DOHH2 (cell line): Measurements from ENCODE around the gene LGALS1.

Source experiments
- H3F3A ChIP-seq: fragments of 200-600 bp; sonication (generic), shearing (Covaris generic); 2 replicates; pipeline ENCODE4 v1.6.0; 2016; ENCODE audit warnings: antibody characterized with exemption, mild to moderate bottlenecking; ENCODE audit not compliant: control insufficient read depth, insufficient read depth
- H3K27ac ChIP-seq: fragments of 200-600 bp; sonication (generic); 2 replicates; pipeline ENCODE4 v1.5.1; 2014; ENCODE audit warnings: low read depth, mild to moderate bottlenecking, low read length, moderate library complexity
- H3K27me3 ChIP-seq: fragments of 200-600 bp; sonication (generic); 2 replicates; pipeline ENCODE4 v1.6.1; 2014; ENCODE audit warnings: mild to moderate bottlenecking, low read length, mixed read lengths; ENCODE audit not compliant: control insufficient read depth
- H3K36me3 ChIP-seq: fragments of 200-600 bp; sonication (generic); 2 replicates; pipeline ENCODE4 v1.6.1; 2014; ENCODE audit warnings: mild to moderate bottlenecking, low read length, moderate library complexity, mixed read lengths; ENCODE audit not compliant: control insufficient read depth
- H3K4me1 ChIP-seq: fragments of 200-600 bp; sonication (generic); 2 replicates; pipeline ENCODE4 v1.6.1; 2014; ENCODE audit warnings: mild to moderate bottlenecking, low read length, mixed read lengths; ENCODE audit not compliant: control insufficient read depth
- H3K4me2 ChIP-seq: fragments of 200-600 bp; sonication (generic); 2 replicates; pipeline ENCODE4 v1.6.0; 2014; ENCODE audit warnings: mild to moderate bottlenecking, low read length, moderate library complexity
- H3K4me3 ChIP-seq: fragments of 200-600 bp; sonication (generic); 2 replicates; pipeline ENCODE4 v1.5.1; 2014; ENCODE audit warnings: mild to moderate bottlenecking, low read length, mixed read lengths
- H3K79me2 ChIP-seq: fragments of 200-600 bp; sonication (generic); 2 replicates; pipeline ENCODE4 v1.6.1; 2014; ENCODE audit warnings: mild to moderate bottlenecking, low read length, mixed read lengths; ENCODE audit not compliant: control insufficient read depth
- H3K9me2 ChIP-seq: fragments of 200-600 bp; sonication (generic); replicated peaks from 2 replicates; pipeline ENCODE4 v1.6.1; 2014; ENCODE audit warnings: mild to moderate bottlenecking, low read length, mixed read lengths; ENCODE audit not compliant: control insufficient read depth
- H3K9me3 ChIP-seq: fragments of 200-600 bp; sonication (generic); 2 replicates; pipeline ENCODE4 v1.6.1; 2014; ENCODE audit warnings: antibody characterized with exemption, low read length, mixed read lengths; ENCODE audit not compliant: control insufficient read depth, insufficient read depth
- H4K20me1 ChIP-seq: fragments of 200-600 bp; sonication (generic); 2 replicates; pipeline ENCODE4 v1.6.0; 2014; ENCODE audit warnings: low read depth, mild to moderate bottlenecking, antibody characterized with exemption, low read length, moderate library complexity; ENCODE audit not compliant: control insufficient read depth, insufficient read depth
- EZH2phosphoT487 ChIP-seq: fragments of 200-600 bp; sonication (generic); IDR thresholded peaks from 2 replicates; pipeline ENCODE4 v1.6.1; 2017; ENCODE audit warnings: borderline replicate concordance, mild to moderate bottlenecking, antibody characterized with exemption, low read length, moderate library complexity, mixed read lengths
- TF ChIP-seq, protein P1 (sequence below): fragments of 200-600 bp; sonication (generic); IDR thresholded peaks from one replicate; pipeline ENCODE4 v1.5.1; 2014; ENCODE audit warnings: antibody characterized with exemption, mild to moderate bottlenecking, low read depth, low read length; ENCODE audit not compliant: poor library complexity, severe bottlenecking

LGALS1 gene

DNA sequence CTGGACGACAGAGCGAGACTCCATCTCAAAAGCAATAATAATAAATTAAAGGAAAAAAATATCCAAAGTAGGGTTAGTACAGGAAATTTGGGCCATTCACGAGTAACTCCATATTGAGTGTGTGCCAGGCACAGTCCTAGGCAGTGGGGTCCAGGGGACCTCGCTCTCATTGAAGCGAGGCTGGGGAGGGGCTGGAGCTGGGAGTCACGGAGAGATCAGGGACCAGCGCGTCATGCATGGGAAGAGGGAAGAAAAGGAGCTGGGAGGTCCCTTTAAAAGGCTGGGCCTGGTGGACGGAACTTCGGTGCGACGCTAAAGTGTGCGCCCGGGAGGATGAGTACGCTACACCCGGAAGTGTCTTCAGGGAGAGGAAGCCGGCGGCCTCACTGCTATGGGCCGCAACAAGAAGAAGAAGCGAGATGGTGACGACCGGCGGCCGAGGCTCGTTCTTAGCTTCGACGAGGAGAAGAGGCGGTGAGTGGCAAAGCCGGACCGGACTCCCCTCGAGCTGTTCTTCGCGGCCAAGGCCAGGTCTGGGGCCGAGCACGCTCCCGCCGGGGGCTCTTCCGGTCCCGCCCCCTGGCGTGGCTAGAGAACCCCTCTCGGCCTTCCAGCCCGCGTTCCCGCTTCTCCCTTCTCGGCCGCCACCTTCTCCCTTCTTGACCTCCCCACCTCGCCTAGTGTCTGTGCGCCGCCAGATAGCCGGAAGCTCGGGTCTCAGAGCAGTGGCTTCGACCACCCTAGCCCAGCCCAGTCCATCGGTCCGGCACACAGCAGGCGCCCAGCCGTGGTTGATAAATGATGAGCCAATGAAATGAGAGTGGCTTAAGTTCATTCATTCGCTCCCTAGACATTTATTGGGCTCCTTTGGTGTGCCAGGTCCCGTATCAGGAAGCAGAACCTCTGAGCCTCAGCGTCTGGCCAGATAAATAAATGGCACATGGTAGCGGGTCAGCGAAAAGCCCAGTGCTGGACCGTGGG, 10.9 kb downstream of the LGALS1 start, which contains the start of gene NOL12:
Gene NOL12, plus strand, starts transcription at position 342 of the 981 bp plus-strand sequence. Its CDS starts 50 bp downstream, at position 392.
- peaks cover 30% of the 10 kb centered on the region for H3K79me2 ChIP-seq
- peaks cover 25% of the 10 kb centered on the region for H3K4me1 ChIP-seq
- peak within 1 kb of the TSS; percentile 97 for H3K4me3 ChIP-seq
- peak within 1 kb of the TSS; percentile 68 for H3K27ac ChIP-seq
- H3K9me2 ChIP-seq = no peaks in the 10 kb centered on the region
- H3F3A ChIP-seq = peaks cover 4% of the 10 kb centered on the region; the same call in 1 of the 2 replicates
- TF ChIP-seq EZH2phosphoT487 = no peak
- TF ChIP-seq, protein P1, sequence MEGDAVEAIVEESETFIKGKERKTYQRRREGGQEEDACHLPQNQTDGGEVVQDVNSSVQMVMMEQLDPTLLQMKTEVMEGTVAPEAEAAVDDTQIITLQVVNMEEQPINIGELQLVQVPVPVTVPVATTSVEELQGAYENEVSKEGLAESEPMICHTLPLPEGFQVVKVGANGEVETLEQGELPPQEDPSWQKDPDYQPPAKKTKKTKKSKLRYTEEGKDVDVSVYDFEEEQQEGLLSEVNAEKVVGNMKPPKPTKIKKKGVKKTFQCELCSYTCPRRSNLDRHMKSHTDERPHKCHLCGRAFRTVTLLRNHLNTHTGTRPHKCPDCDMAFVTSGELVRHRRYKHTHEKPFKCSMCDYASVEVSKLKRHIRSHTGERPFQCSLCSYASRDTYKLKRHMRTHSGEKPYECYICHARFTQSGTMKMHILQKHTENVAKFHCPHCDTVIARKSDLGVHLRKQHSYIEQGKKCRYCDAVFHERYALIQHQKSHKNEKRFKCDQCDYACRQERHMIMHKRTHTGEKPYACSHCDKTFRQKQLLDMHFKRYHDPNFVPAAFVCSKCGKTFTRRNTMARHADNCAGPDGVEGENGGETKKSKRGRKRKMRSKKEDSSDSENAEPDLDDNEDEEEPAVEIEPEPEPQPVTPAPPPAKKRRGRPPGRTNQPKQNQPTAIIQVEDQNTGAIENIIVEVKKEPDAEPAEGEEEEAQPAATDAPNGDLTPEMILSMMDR = no peak
- H3K9me3 ChIP-seq = no peaks in the 10 kb centered on the region
- H3K27me3 ChIP-seq = no peaks in the 10 kb centered on the region
- peak within 1 kb of the TSS; percentile 79 for H3K4me2 ChIP-seq
- H3K36me3 ChIP-seq = peaks cover 40% of the 10 kb centered on the region
- H4K20me1 ChIP-seq = no peaks in the 10 kb centered on the region

DNA sequence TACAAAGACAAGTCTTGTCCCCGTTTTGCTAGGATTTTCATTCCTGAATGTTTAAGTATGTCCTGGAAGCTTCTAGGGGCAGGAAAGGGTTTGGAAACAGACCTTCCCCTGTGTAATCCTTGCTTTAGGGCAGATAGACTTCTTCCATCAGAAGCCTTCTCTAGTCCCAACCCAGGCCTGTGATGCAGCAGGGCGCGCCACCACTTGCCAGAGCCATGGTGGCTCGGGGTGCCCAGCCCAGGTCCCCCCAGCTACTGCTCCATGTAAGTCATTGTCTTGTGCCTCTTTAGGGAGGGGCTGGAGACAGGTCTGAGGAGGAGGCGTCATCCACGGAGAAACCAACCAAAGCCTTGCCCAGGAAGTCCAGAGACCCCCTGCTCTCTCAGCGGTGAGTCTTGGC, 15.0 kb downstream of the LGALS1 start:
- Histone ChIP-seq H3K36me3 (peaks cover 55% of the 10 kb centered on the region), H3K4me1 (peaks cover 13% of the 10 kb centered on the region), H3K9me3 (no peaks in the 10 kb centered on the region), H3K4me3 (no peak overlapping the region), H3F3A (0 out of 2 replicates have a peak, but pooled peaks cover 2% of the 10 kb centered on the region), H3K27me3 (no peaks in the 10 kb centered on the region), H3K9me2 (no peaks in the 10 kb centered on the region), H3K27ac (no peak overlapping the region), H4K20me1 (no peaks in the 10 kb centered on the region), H3K79me2 (peaks cover 30% of the 10 kb centered on the region), H3K4me2 (no peak overlapping the region)
- TF ChIP-seq, protein P1 = no peak
- no peak for TF ChIP-seq EZH2phosphoT487

DNA sequence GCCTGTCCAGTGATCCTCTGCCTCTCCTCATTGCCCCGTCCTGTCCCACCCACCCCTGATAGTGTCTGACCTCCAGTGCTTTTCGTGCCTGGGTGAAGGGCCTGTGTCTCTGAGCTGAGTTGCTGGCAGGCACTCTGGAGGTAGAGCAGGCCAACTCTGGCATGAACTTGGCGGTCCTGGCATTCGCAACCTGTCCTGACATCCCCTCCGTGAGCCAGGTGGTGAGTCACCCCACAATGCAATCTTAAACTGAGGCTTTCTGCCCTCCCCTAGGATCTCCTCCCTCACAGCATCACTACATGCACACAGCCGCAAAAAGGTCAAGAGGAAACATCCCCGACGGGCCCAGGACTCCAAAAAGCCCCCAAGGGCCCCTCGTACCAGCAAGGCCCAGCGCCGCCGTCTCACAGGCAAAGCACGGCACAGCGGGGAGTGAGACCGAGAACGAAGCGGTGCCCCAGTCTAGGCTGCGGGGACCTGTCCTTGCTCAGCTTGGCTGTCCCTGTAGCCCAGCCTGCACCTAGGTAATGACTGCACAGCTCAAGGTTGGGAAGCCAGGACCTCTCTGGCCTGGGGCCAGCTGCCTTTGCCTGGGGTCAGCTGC, 15.6 kb downstream of the LGALS1 start:
- no peak for TF ChIP-seq EZH2phosphoT487
- Histone ChIP-seq H3K4me3 (no peak overlapping the region), H3K79me2 (peaks cover 30% of the 10 kb centered on the region), H3K9me3 (no peaks in the 10 kb centered on the region), H3K36me3 (peaks cover 55% of the 10 kb centered on the region), H3K9me2 (no peaks in the 10 kb centered on the region), H3F3A (peaks cover 7% of the 10 kb centered on the region; the same call in 1 of the 2 replicates), H3K4me2 (no peak overlapping the region), H3K27ac (no peak overlapping the region), H3K4me1 (peaks cover 9% of the 10 kb centered on the region), H3K27me3 (no peaks in the 10 kb centered on the region), H4K20me1 (no peaks in the 10 kb centered on the region)
